Measurements from ENCODE around the gene DRAM1. TPM values are rescaled to one million over a fixed set of nuclear protein-coding genes. Genes with fewer than 3 reads are reported as not detected.

DRAM1 gene
- total and polyA plus RNA-seq, 10 of the 15 experiments (the other 5 are each of a cell fraction or from before 2014, with no cell fraction given), result 22.4 to 91.5 (median 41.4) TPM

GRCh38 chr12:101929365-101930041, 52.1 kb downstream of the DRAM1 start (continued):
- peak; percentile 56; the same call in 1 of the 2 replicates for TF ChIP-seq BCL11A (IDR thresholded peaks at IDR 0.05; ENCODE audit: low read depth, low read length)
- no peak for TF ChIP-seq MXI1 (IDR thresholded peaks at IDR 0.05; ENCODE audit: low read depth, low read length)
- TF ChIP-seq BACH1 (IDR thresholded peaks at IDR 0.05; ENCODE audit: borderline replicate concordance), result peak; percentile 48; the same call in 1 of the 2 replicates
- peak; percentile 73 for TF ChIP-seq ZNF687 (IDR thresholded peaks at IDR 0.05)
- TF ChIP-seq ZNF384 (IDR thresholded peaks at IDR 0.05; ENCODE audit: borderline replicate concordance, low read depth, low read length), result no peak
- peak; percentile 57; the same call in 1 of the 2 replicates for TF ChIP-seq RAD51 (IDR thresholded peaks at IDR 0.05)
- TF ChIP-seq ZSCAN29 (IDR thresholded peaks at IDR 0.05), result no peak
- peak; percentile 74; the same call in 1 of the 2 replicates for TF ChIP-seq YY1 (IDR thresholded peaks at IDR 0.05; ENCODE audit: low read depth, low read length)
- no peak for TF ChIP-seq BCLAF1 (IDR thresholded peaks at IDR 0.05)
- peak; percentile 67; the same call in 1 of the 2 replicates for TF ChIP-seq POLR2AphosphoS2 (IDR thresholded peaks at IDR 0.05; ENCODE audit: low read depth, low read length)
- TF ChIP-seq CTCF (IDR thresholded peaks at IDR 0.05 in 2 of 3, conservative IDR thresholded peaks at IDR 0.05 in 1 of 3; ENCODE audit: control insufficient read depth in 2 of 3, extremely low read depth in 1 of 3, insufficient read depth in 1 of 3, low read depth in 3 of 3, low read length in 3 of 3), result no peak
- no peak; the same call in 1 of the 2 replicates for TF ChIP-seq MEF2A (IDR thresholded peaks at IDR 0.05; ENCODE audit: insufficient read depth, low read depth, low read length)
- peak; percentile 88 for TF ChIP-seq SMAD1 (IDR thresholded peaks at IDR 0.05; ENCODE audit: low read depth, partially characterized antibody)
- TF ChIP-seq KAT2A (conservative IDR thresholded peaks at IDR 0.05; ENCODE audit: control insufficient read depth, low read depth, low read length), result no peak
- peak; percentile 95 for TF ChIP-seq FOXM1 (IDR thresholded peaks at IDR 0.05; ENCODE audit: low read depth, low read length)
- TF ChIP-seq IRF4 (IDR thresholded peaks at IDR 0.05; ENCODE audit: low read depth, low read length), result peak; percentile 76
- no peak for TF ChIP-seq RFX5 (IDR thresholded peaks at IDR 0.05; ENCODE audit: low read depth, low read length)
- TF ChIP-seq MTA3 (IDR thresholded peaks at IDR 0.05; ENCODE audit: borderline replicate concordance, low read length), result peak; percentile 87; the same call in 1 of the 2 replicates
- TF ChIP-seq BRCA1 (IDR thresholded peaks at IDR 0.05; ENCODE audit: low read depth, low read length), result no peak
- TF ChIP-seq ZBED1 (IDR thresholded peaks at IDR 0.05; ENCODE audit: borderline replicate concordance), result peak; percentile 96
- TF ChIP-seq BHLHE40 (IDR thresholded peaks at IDR 0.05; ENCODE audit: borderline replicate concordance in 1 of 2, low read depth in 2 of 2, low read length in 1 of 2), result peak; percentile 58 to 64; a peak in 2 of 4 replicates
- TF ChIP-seq PAX5 (IDR thresholded peaks at IDR 0.05; ENCODE audit: borderline replicate concordance, low read depth, low read length), result peak; percentile 8; the same call in 1 of the 2 replicates
